ENCODE data around the gene WFDC13. TPM values are rescaled to one million over a fixed set of nuclear protein-coding genes. Genes with fewer than 3 reads are reported as not detected.

WFDC13 gene
- total RNA-seq, 1 donor from 2014 or later: not detected

- H3K9me3 Mint-ChIP-seq: no peaks in the 10 kb centered on the region
- CTCF ChIA-PET: no interaction called here
- peaks cover 11% of the 10 kb centered on the region for H3K27me3 Mint-ChIP-seq
- H3K36me3 Mint-ChIP-seq (ENCODE audit: low read depth): no peaks in the 10 kb centered on the region
- intact Hi-C loops (cut with micrococcal nuclease): no loop called here
- H3K27ac Mint-ChIP-seq: no peak overlapping the region
- TF ChIP-seq CTCF (IDR thresholded peaks at IDR 0.05): no peak
- ATAC-seq (ENCODE audit: low read depth) (no peak), DNase-seq (no peak)
- H3K4me1 Mint-ChIP-seq: no peaks in the 10 kb centered on the region
- POLR2A ChIA-PET: no interaction called here
- no peak overlapping the region for H3K4me3 Mint-ChIP-seq
These were observed 40.8 kb downstream of the WFDC13 start for GRCh38 chr20:45742596-45742995.

- H3K9me3 Mint-ChIP-seq: no peaks in the 10 kb centered on the region
- H3K27ac Mint-ChIP-seq: no peak overlapping the region
- peaks cover 27% of the 10 kb centered on the region for H3K27me3 Mint-ChIP-seq
- H3K4me1 Mint-ChIP-seq: no peaks in the 10 kb centered on the region
- intact Hi-C loops (cut with micrococcal nuclease): no loop called here
- ChIA-PET CTCF (no interaction called here), POLR2A (no interaction called here)
- no peak overlapping the region for H3K4me3 Mint-ChIP-seq
- DNase-seq (no peak), ATAC-seq (ENCODE audit: low read depth) (no peak)
- TF ChIP-seq CTCF (IDR thresholded peaks at IDR 0.05): no peak
- H3K36me3 Mint-ChIP-seq (ENCODE audit: low read depth): no peaks in the 10 kb centered on the region
These were observed 43.2 kb downstream of the WFDC13 start for GRCh38 chr20:45745015-45745414.

GRCh38 chr20:45751721-45752120, 49.9 kb downstream of the WFDC13 start:
- Mint-ChIP-seq H3K27me3 (peaks cover 26% of the 10 kb centered on the region), H3K27ac (no peak overlapping the region), H3K36me3 (ENCODE audit: low read depth) (no peaks in the 10 kb centered on the region), H3K4me3 (no peak overlapping the region), H3K4me1 (no peaks in the 10 kb centered on the region), H3K9me3 (peaks cover 8% of the 10 kb centered on the region)
- CTCF ChIA-PET: no interaction called here
- POLR2A ChIA-PET: no interaction called here
- intact Hi-C loops (cut with micrococcal nuclease): no loop called here
- ATAC-seq (ENCODE audit: low read depth) (no peak), DNase-seq (no peak)
- TF ChIP-seq CTCF (IDR thresholded peaks at IDR 0.05): no peak

GRCh38 chr20:45752746-45753145, 50.9 kb downstream of the WFDC13 start:
- peaks cover 20% of the 10 kb centered on the region for H3K27me3 Mint-ChIP-seq
- no peak for TF ChIP-seq CTCF (IDR thresholded peaks at IDR 0.05)
- ChIA-PET CTCF (no interaction called here), POLR2A (no interaction called here)
- ATAC-seq (ENCODE audit: low read depth) (no peak), DNase-seq (no peak)
- H3K36me3 Mint-ChIP-seq (ENCODE audit: low read depth): no peaks in the 10 kb centered on the region
- H3K9me3 Mint-ChIP-seq: peaks cover 8% of the 10 kb centered on the region
- H3K4me1 Mint-ChIP-seq: no peaks in the 10 kb centered on the region
- intact Hi-C loops (cut with micrococcal nuclease): no loop called here
- no peak overlapping the region for H3K4me3 Mint-ChIP-seq
- H3K27ac Mint-ChIP-seq: no peak overlapping the region

- ChIA-PET CTCF (no interaction called here), POLR2A (no interaction called here)
- no peak overlapping the region for H3K27ac Mint-ChIP-seq
- no peak overlapping the region for H3K4me3 Mint-ChIP-seq
- no peak for TF ChIP-seq CTCF (IDR thresholded peaks at IDR 0.05)
- no peaks in the 10 kb centered on the region for H3K4me1 Mint-ChIP-seq
- ATAC-seq (ENCODE audit: low read depth): no peak
- no peak for DNase-seq
- peaks cover 8% of the 10 kb centered on the region for H3K9me3 Mint-ChIP-seq
- peaks cover 7% of the 10 kb centered on the region for H3K27me3 Mint-ChIP-seq
- H3K36me3 Mint-ChIP-seq (ENCODE audit: low read depth): no peaks in the 10 kb centered on the region
- intact Hi-C loops (cut with micrococcal nuclease): no loop called here
These were observed 56.3 kb downstream of the WFDC13 start for GRCh38 chr20:45758096-45758495.

Other genes with a start within 250 kb of the WFDC13 start
- 0.71 TPM in 1 of 2 replicates, not detected in the other for gene WFDC2, start 232.3 kb upstream of the WFDC13 start, total RNA-seq
- gene SPINT3, start 186.4 kb upstream of the WFDC13 start, total RNA-seq: not detected in 2 replicates
- not detected in 2 replicates for gene WFDC6, start 162.6 kb upstream of the WFDC13 start, total RNA-seq
- not detected in 2 replicates for gene EPPIN, start 154.6 kb upstream of the WFDC13 start, total RNA-seq
- gene WFDC8, start 122.8 kb upstream of the WFDC13 start, total RNA-seq: not detected in 2 replicates
- gene WFDC10A, start 72.3 kb upstream of the WFDC13 start, total RNA-seq: not detected in 2 replicates
- not detected in 2 replicates for gene WFDC9, start 70.8 kb upstream of the WFDC13 start, total RNA-seq
- gene WFDC11, start 31.8 kb upstream of the WFDC13 start, total RNA-seq: not detected in 2 replicates
- gene WFDC10B, start 3.0 kb downstream of the WFDC13 start, total RNA-seq: not detected in 2 replicates
- gene SPINT4, start 20.3 kb downstream of the WFDC13 start, total RNA-seq: not detected in 2 replicates
- not detected in 2 replicates for gene WFDC3, start 89.8 kb downstream of the WFDC13 start, total RNA-seq
- gene DNTTIP1, start 89.9 kb downstream of the WFDC13 start, total RNA-seq: 23.6 and 24.4 TPM in 2 replicates
- gene UBE2C, start 110.6 kb downstream of the WFDC13 start, total RNA-seq: 2.4 and 3.3 TPM in 2 replicates
- gene TNNC2, start 125.3 kb downstream of the WFDC13 start, total RNA-seq: 0.32 TPM in 1 of 2 replicates, not detected in the other
- gene SNX21, start 131.8 kb downstream of the WFDC13 start, total RNA-seq: 0.49 and 0.93 TPM in 2 replicates
- gene ACOT8, start 155.4 kb downstream of the WFDC13 start, total RNA-seq: 24.5 and 27.3 TPM in 2 replicates
- 5.9 and 6.4 TPM in 2 replicates for gene ZSWIM3, start 155.6 kb downstream of the WFDC13 start, total RNA-seq
- gene ZSWIM1, start 179.2 kb downstream of the WFDC13 start, total RNA-seq: 13.9 and 15.1 TPM in 2 replicates
- 0.53 and 0.88 TPM in 2 replicates for gene SPATA25, start 185.6 kb downstream of the WFDC13 start, total RNA-seq
- gene NEURL2, start 189.2 kb downstream of the WFDC13 start, total RNA-seq: 1.1 and 2.0 TPM in 2 replicates
- gene CTSA, start 189.3 kb downstream of the WFDC13 start, total RNA-seq: 61.9 and 67.2 TPM in 2 replicates
- 2.3 and 3.5 TPM in 2 replicates for gene PLTP, start 210.1 kb downstream of the WFDC13 start, total RNA-seq
- gene PCIF1, start 232.6 kb downstream of the WFDC13 start, total RNA-seq: 48.3 and 55.7 TPM in 2 replicates